NOMO-1 treated with DMSO at 0.1 percent for 48 hours (cell line): Measurements from ENCODE around the gene ZNF665.
"Not testable (repeated sequence)": the region's sequence is repeated elsewhere in the genome, so short reads cannot be mapped to it uniquely, and the experiment has no call there.

Experiments
- DNase-seq: peaks from one replicate; lab custom pipeline; 2025; ENCODE audit not compliant: unreplicated experiment; lab: John Stamatoyannopoulos, UW

Gene ZNF665

GRCh38 chr19:53158119-53158656 lies 35.0 kb downstream of the ZNF665 start:
- no peak for DNase-seq

DNA sequence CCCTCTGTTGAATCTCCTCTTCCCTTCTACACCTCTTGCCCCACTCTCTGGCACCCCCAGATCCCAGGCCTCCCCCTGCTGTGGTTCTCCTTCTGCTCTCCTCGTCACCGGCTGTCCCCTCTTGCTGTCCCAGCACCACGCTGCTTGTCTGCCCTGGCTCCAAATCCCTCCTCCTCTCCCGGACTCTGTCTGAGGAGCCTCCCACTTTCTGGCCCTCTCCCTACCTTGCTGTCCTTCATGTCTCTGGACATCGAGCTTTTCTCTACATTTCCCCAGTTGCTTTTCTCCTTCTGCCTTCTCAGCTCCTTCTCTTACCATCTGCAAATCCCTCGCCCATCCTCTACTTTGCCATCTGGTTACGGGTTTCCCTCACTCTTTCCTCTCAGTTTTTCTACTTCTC lies 35.5 kb downstream of the ZNF665 start:
- DNase-seq = no peak

GRCh38 chr19:53156850-53157249 lies 36.3 kb downstream of the ZNF665 start:
- DNase-seq = no peak

GRCh38 chr19:53147645-53148044 lies 45.5 kb downstream of the ZNF665 start:
- no peak for DNase-seq

GRCh38 chr19:53140351-53140750 lies 52.8 kb downstream of the ZNF665 start:
- DNase-seq = no peak

- DNase-seq = no peak
Measured at GRCh38 chr19:53136432-53136831, 56.7 kb downstream of the ZNF665 start.

- DNase-seq = no peak
Measured at GRCh38 chr19:53132141-53132991, 60.8 kb downstream of the ZNF665 start, which contains the start of gene ZNF415. ZNF415 (minus strand) TSS chr19:53132910; CDS start chr19:53122676, 10,234 bp downstream.

- no peak for DNase-seq
Measured at GRCh38 chr19:53131727-53132126, 61.4 kb downstream of the ZNF665 start.

DNA sequence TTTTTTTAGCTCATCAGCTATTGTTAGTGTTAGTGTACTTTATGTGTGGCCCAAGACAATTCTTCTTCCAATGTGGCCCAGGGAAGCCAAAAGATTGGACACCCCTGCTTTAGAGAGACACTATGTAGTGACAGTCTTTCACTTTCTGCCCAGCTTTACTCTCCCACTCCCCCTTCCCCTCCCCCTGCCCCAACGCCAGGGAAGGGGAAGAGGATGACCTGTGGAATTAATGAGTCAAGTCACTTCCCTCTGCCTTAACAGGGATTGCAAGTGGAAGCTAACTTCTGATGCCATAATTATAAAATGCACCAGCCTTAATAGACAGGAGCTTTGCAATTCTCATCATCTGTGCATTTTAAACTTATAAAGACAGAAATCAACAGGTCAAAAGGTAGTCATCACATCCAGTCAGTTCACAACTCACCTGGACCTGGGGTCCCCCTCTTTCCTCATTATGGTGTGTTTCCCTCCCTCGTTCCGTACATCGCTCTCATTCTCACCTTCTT lies 62.0 kb downstream of the ZNF665 start:
- DNase-seq = no peak

DNA sequence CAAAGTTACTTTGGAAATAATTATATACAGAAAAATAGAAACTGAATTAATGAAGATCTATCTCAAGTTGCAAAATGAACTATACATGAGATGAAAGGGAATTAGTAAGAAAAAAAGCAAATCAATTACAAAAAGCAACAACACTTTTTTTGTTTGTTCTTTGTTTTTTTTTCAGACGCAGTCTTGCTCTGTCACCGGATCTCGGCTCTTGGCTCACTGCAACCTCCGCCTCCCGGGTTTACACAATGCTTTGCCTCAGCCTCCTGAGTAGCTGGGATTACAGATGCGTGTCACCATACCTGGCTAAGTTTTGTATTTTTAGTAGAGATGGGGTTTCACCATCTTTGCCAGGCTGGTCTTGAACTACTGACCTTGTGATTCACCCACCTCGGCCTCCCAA lies 62.7 kb downstream of the ZNF665 start:
- no peak for DNase-seq

- not testable (repeated sequence) for DNase-seq
Measured at GRCh38 chr19:53126733-53127526, 66.2 kb downstream of the ZNF665 start.

DNA sequence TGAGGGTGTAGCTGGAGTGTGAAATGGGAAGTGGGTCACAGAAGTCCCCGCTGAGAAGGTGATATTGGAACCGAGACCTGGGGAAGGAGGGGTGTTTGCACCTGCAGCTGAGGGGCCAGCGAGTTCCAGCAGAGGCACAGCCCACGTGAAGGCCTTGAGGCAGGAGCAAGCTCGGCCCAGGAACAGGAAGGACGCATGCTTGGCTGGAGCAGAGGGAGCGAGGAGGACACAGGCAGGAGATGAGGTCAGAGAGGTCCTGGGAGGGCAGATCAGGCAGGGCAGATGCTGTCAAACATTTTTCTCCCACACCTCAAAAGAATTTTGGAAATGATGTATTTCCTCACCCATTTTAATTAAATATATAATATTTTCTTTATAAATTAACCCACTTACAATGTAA lies 69.8 kb downstream of the ZNF665 start:
- DNase-seq = no peak
